GM20000 (cell line): ENCODE measurements around the gene LRRC4C.

Experiments used
- DNase-seq: peaks from one replicate; pipeline ENCODE4 v3.0.0; 2012; ENCODE audit warnings: low spot score
- CTCF ChIP-seq: IDR thresholded peaks from 2 replicates; pipeline ENCODE4 v1.5.1; 2012; ENCODE audit warnings: mild to moderate bottlenecking, control low read depth; ENCODE audit errors: extremely low read depth, missing control alignments

LRRC4C gene

GRCh38 chr11:41459465-41460401 is at the start of gene LRRC4C:
TSS of gene LRRC4C (minus strand) at chr11:41459652.
- no peak for DNase-seq
- TF ChIP-seq CTCF: no peak

GRCh38 chr11:41508121-41508520 is 48.7 kb upstream of the LRRC4C start:
- no peak for TF ChIP-seq CTCF
- no peak for DNase-seq

GRCh38 chr11:41499429-41499828 is 40.0 kb upstream of the LRRC4C start:
- no peak for TF ChIP-seq CTCF
- no peak for DNase-seq

GRCh38 chr11:41498726-41499125 is 39.3 kb upstream of the LRRC4C start:
- TF ChIP-seq CTCF: no peak
- DNase-seq: no peak

GRCh38 chr11:41497974-41498373 is 38.5 kb upstream of the LRRC4C start:
- TF ChIP-seq CTCF: no peak

GRCh38 chr11:41494716-41495115 is 35.3 kb upstream of the LRRC4C start:
- DNase-seq: no peak
- TF ChIP-seq CTCF: no peak

More at GRCh38 chr11:41497974-41498373, 38.5 kb upstream of the LRRC4C start:
- DNase-seq: no peak

- no peak for DNase-seq
- no peak for TF ChIP-seq CTCF
Measured at GRCh38 chr11:41486424-41486823, 27.0 kb upstream of the LRRC4C start.
